Stimulated activated CD8-positive, alpha-beta memory T cell treated with anti-CD3 and anti-CD28 coated beads, Interleukin-12 subunit alpha, Interleukin-12 subunit beta, amount 100 ng/mL, for 24 hours (primary cell): ENCODE data around the gene PLCB4.

ENCODE experiments used
- DNase-seq: peaks from one replicate; pipeline ENCODE4 v3.0.0-alpha.2; 2020; ENCODE audit errors: extremely low read depth

The PLCB4 gene

DNA sequence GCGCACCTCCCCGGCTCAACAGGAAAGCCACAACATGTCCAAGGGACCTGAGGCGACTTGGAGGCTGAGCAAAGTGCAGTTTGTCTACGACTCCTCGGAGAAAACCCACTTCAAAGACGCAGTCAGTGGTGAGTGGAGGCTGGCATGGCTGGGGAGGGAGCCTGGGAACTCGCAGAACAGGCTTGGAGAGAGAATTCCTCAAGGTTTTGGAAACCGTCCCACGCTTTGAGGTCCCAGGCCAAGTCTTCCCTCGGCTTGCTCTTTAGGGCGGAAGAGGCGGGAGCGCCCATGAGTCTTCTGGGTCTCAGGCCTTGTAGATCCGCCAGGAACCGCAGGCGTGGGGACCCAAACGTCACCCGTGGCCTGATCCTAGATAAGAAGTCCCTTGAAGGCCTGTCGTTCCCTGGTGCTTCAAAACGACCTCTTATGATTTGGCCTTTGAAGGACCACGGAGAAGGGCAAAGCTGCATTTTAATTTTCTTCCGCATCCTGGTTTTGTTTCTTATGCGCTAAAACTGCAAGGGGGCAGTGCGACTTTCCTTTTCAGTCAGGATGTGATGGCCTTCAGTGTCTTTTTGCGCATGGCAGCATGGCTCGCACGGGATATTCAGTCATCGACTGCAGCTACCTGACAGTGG lies 447.5 kb downstream of the PLCB4 start:
- no peak for DNase-seq

DNA sequence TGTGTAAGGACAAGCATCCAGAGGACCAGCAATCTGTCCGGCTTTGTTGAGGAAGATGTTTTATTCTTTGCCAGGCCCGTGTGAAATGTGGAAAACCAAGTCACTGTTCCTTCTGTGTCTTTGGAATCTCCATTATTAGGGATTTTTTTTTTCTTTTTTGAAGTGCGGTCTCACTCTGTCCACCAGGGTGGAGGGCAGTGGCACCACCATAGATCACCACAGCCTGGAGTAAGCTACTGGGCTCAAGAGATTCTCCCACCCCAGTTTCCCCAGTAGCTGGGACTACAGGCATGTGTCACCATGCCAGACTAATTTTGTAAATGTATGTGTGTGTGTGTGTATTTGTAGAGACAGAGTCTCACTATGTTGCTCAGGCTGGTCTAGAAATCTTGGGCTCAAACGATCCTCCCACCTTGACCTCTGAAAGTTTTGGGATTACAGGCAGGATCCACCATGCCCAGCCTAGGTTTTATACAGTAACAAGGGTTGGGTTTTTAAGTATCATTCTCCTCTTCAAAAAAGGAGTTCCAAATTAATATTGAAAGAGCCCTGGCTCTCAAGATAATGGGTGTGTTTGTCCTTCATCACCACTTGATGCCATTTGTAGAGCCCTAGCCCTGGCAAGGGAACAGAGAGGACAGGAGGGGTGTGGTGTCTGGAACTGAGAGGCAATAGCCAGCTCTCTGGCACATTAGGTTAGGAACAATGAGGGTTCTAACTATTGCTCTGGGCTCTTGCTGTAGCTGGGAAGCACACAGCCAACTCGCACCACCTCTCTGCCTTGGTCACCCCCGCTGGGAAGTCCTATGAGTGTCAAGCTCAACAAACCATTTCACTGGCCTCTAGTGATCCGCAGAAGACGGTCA lies 448.6 kb downstream of the PLCB4 start:
- DNase-seq, result no peak

DNA sequence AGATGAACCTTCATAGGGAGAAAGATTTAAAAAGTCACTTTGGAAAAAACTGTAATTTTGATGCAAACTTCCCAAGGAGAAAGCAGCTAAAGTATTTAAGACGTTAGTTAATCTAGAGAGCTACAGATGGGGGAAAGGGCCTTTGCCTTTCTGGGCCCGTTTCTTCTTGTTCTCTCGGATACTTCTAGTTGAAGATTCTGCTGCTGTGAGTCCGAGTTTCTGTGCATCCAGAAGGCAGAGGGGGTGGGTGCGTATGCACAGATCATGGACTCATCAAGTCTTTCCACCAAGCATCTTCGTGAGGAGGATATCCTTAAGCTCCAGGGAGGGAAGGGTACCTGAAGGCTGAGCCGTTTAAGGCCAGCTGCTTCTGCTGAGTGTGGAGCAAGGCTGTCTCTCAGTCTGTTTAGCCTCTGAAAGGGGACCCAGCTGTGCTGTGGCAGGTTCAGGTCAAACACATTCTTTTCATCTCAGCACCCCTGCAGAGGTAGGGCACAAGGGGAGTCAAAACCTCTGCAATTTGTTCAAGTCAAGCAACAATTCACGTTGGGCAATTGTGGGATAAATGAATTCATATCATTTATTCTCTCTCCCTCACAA lies 449.8 kb downstream of the PLCB4 start:
- DNase-seq, result no peak

DNA sequence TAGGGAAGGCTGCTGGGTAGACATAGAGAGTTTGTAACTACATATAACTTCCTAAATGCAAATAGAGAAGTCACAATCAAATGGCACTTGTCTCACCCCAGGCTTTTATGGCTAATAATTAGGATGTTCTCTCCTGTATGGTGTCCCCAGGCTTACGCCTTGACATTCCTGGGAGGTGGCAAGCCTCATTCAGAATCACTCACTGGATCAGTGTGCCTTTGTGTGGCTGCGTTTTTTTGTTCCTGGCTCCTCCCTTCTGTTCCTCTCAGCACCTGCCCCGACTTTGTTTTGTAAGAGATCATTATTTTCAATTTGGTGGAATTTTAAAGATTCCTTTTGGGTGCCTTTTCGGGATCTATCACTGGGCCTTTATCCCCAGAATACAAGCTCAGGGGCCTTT lies 451.2 kb downstream of the PLCB4 start:
- no peak for DNase-seq

DNA sequence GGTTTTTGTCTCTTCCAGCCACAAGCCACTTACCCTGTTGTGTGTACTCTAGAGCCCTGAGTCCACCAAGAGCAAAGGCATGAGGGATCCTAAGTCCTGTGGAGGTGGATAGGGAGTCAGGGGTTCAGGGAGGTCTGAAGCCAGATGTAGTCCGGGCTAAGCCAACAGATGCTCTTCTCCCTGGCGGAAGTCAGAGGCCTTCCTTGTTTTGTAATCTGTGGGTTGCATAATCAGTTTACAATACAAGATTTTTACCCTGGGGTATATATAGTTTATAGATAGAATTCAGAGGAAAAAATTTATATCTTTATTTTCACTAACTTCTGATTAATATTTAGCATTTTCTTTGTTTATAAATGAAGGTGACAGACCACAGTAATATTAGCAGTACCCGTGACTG lies 454.7 kb downstream of the PLCB4 start:
- DNase-seq, result no peak
